SHP77 treated with DMSO at 0.1 percent for 48 hours (cell line): Measurements from ENCODE around the gene COL4A5.
"Not testable (repeated sequence)": the region's sequence is repeated elsewhere in the genome, so short reads cannot be mapped to it uniquely, and the experiment has no call there.

ENCODE experiments used
- DNase-seq: peaks from one replicate; lab custom pipeline; 2025; lab: John Stamatoyannopoulos, UW

The COL4A5 gene

GRCh38 chrX:108439426-108439942 lies at the start of gene COL4A5:
Gene COL4A5 (plus strand): TSS chrX:108439838. CDS start chrX:108440126, 288 bp downstream.
- DNase-seq: no peak

- not testable (repeated sequence) for DNase-seq
Observed at GRCh38 chrX:108390976-108391717, 48.5 kb upstream of the COL4A5 start.

GRCh38 chrX:108396188-108396891 lies 43.3 kb upstream of the COL4A5 start:
- no peak for DNase-seq

GRCh38 chrX:108396986-108397385 lies 42.7 kb upstream of the COL4A5 start:
- DNase-seq: no peak

GRCh38 chrX:108397627-108398391 lies 41.8 kb upstream of the COL4A5 start:
- DNase-seq: no peak

- DNase-seq: no peak
Observed at GRCh38 chrX:108399418-108400165, 40.0 kb upstream of the COL4A5 start.

- DNase-seq: no peak
Observed at GRCh38 chrX:108412783-108413182, 26.9 kb upstream of the COL4A5 start.

- no peak for DNase-seq
Observed at GRCh38 chrX:108415146-108415545, 24.5 kb upstream of the COL4A5 start.

GRCh38 chrX:108415891-108416290 lies 23.7 kb upstream of the COL4A5 start:
- no peak for DNase-seq

GRCh38 chrX:108417257-108417656 lies 22.4 kb upstream of the COL4A5 start:
- DNase-seq: no peak

- no peak for DNase-seq
Observed at GRCh38 chrX:108419401-108419800, 20.2 kb upstream of the COL4A5 start.

- DNase-seq: no peak
Observed at GRCh38 chrX:108420481-108420880, 19.2 kb upstream of the COL4A5 start.

GRCh38 chrX:108426262-108426661 lies 13.4 kb upstream of the COL4A5 start:
- DNase-seq: no peak

- no peak for DNase-seq
Observed at GRCh38 chrX:108435261-108435660, 4.4 kb upstream of the COL4A5 start.

- DNase-seq: no peak
Observed at GRCh38 chrX:108437349-108438109, 2.1 kb upstream of the COL4A5 start.

GRCh38 chrX:108438110-108438623 lies 1.5 kb upstream of the COL4A5 start, which contains the start of gene COL4A6:
Gene COL4A6 (minus strand): TSS chrX:108438422. CDS start chrX:108438196, 226 bp downstream.
- DNase-seq: no peak

GRCh38 chrX:108439961-108440696 lies 491 bp downstream of the COL4A5 start:
- DNase-seq: no peak

GRCh38 chrX:108442901-108443464 lies 3.3 kb downstream of the COL4A5 start:
- DNase-seq: no peak

- DNase-seq: no peak
Observed at GRCh38 chrX:108447303-108447702, 7.7 kb downstream of the COL4A5 start.

GRCh38 chrX:108453841-108454240 lies 14.2 kb downstream of the COL4A5 start:
- DNase-seq: no peak
